GM10248 (cell line): ENCODE results near the gene IFT57.

ENCODE experiments used
- CTCF ChIA-PET: fragments of 300-600 bp; sonication (Branson Sonifier 250); formaldehyde crosslinking; extraction: SDS; loops from one replicate; lab custom pipeline; 2021; ENCODE audit warnings: antibody characterized with exemption; lab: Yijun Ruan, JAX
- POLR2A ChIA-PET: fragments of 350-650 bp; sonication (Branson Sonifier 250); formaldehyde crosslinking; extraction: SDS; loops from one replicate; lab custom pipeline; 2020; ENCODE audit warnings: antibody characterized with exemption; lab: Yijun Ruan, JAX
- DNase-seq: peaks from one replicate; pipeline ENCODE4 v3.0.0; 2012; ENCODE audit errors: extremely low spot score
- CTCF ChIP-seq: IDR thresholded peaks from 2 replicates; pipeline ENCODE4 v1.5.1; 2012; ENCODE audit warnings: mild to moderate bottlenecking, low read depth; ENCODE audit errors: extremely low read depth, missing control alignments, control extremely low read depth

IFT57 gene

GRCh38 chr3:108130701-108131474, 91.3 kb downstream of the IFT57 start:
- TF ChIP-seq CTCF: no peak
- DNase-seq: no peak
- ChIA-PET CTCF (interaction anchor here (1.3 to 2.1 kb wide), 4 partner anchors 23 to 48 kb away, joined by 3 to 12 read pairs (median 6); no protein-coding TSS in a partner anchor), POLR2A (no interaction called here)

- no peak for DNase-seq
- CTCF ChIA-PET: interaction anchor here (1.6 to 2.1 kb wide), 3 partner anchors 23 to 49 kb away, joined by 3 to 12 read pairs (median 7); no protein-coding TSS in a partner anchor
- no peak for TF ChIP-seq CTCF
- POLR2A ChIA-PET: no interaction called here
These were observed 92.0 kb downstream of the IFT57 start for GRCh38 chr3:108130236-108130635.

- POLR2A ChIA-PET: no interaction called here
- TF ChIP-seq CTCF: no peak
- CTCF ChIA-PET: interaction anchor here (0.9 to 2.6 kb wide), 6 partner anchors 9 to 350 kb away, joined by 3 to 8 read pairs (median 4); no protein-coding TSS in a partner anchor
- no peak for DNase-seq
These were observed 94.8 kb downstream of the IFT57 start for GRCh38 chr3:108127301-108127988.

GRCh38 chr3:108126348-108126747, 95.9 kb downstream of the IFT57 start:
- CTCF ChIA-PET: interaction anchor here (1.2 to 1.5 kb wide), 5 partner anchors 8 to 352 kb away, joined by 3 to 5 read pairs (median 3); no protein-coding TSS in a partner anchor
- DNase-seq: no peak
- POLR2A ChIA-PET: interaction anchor here (0.7 kb wide), 1 partner anchor 25 kb away, joined by 3 read pairs; no protein-coding TSS in a partner anchor
- TF ChIP-seq CTCF: no peak

- DNase-seq: peak; percentile 43
- CTCF ChIA-PET: interaction anchor here (0.8 to 3.2 kb wide), 6 partner anchors 8 to 63 kb away, joined by 3 to 11 read pairs (median 3); no protein-coding TSS in a partner anchor
- POLR2A ChIA-PET: interaction anchor here (0.5 to 1.2 kb wide), 4 partner anchors 9 to 321 kb away, joined by 3 to 9 read pairs (median 4); no protein-coding TSS in a partner anchor
- no peak for TF ChIP-seq CTCF
These were observed 96.6 kb downstream of the IFT57 start for GRCh38 chr3:108125550-108126071.

- ChIA-PET POLR2A (interaction anchor here (0.5 to 1.3 kb wide), 3 partner anchors 9 to 321 kb away, joined by 3 to 4 read pairs (median 4); no protein-coding TSS in a partner anchor), CTCF (interaction anchor here (0.8 to 3.2 kb wide), 5 partner anchors 8 to 42 kb away, joined by 3 to 11 read pairs (median 3); no protein-coding TSS in a partner anchor)
- DNase-seq: no peak
- no peak for TF ChIP-seq CTCF
These were observed 97.1 kb downstream of the IFT57 start for GRCh38 chr3:108125153-108125543.
